Activated CD4-positive, alpha-beta T cell treated with anti-CD3 and anti-CD28 coated beads, Interleukin-2, amount 10 ng/mL, durations not matched to agents 7 days and 5 days (primary cell): ENCODE data around the gene CALD1. TPM values are rescaled to one million over a fixed set of nuclear protein-coding genes. Genes with fewer than 3 reads are reported as not detected.

Experiments used
- CTCF ChIA-PET: fragments of 350-600 bp; sonication (Branson Sonifier 250); formaldehyde crosslinking; loops from one replicate; lab custom pipeline; 2021; ENCODE audit warnings: antibody characterized with exemption; lab: Charles Lee
- POLR2A ChIA-PET: fragments of 350-600 bp; sonication (Branson Sonifier 250); formaldehyde crosslinking; loops from one replicate; lab custom pipeline; 2021; ENCODE audit warnings: antibody characterized with exemption; lab: Charles Lee
- DNase-seq: peaks from one replicate; pipeline ENCODE4 v3.0.0-alpha.2; 2020
- H3K27ac Mint-ChIP-seq: one replicate; pipeline ENCODE4 v1.8.0; 2021; ENCODE audit warnings: mild to moderate bottlenecking, moderate library complexity, mixed read lengths
- H3K27me3 Mint-ChIP-seq: one replicate; pipeline ENCODE4 v1.8.0; 2021; ENCODE audit warnings: mixed read lengths
- H3K36me3 Mint-ChIP-seq: one replicate; pipeline ENCODE4 v1.8.0; 2021; ENCODE audit warnings: low read depth, mixed read lengths
- H3K4me1 Mint-ChIP-seq: one replicate; pipeline ENCODE4 v1.8.0; 2021; ENCODE audit warnings: mixed read lengths
- H3K4me3 Mint-ChIP-seq: one replicate; pipeline ENCODE4 v1.8.0; 2021; ENCODE audit warnings: mild to moderate bottlenecking, moderate library complexity, mixed read lengths
- H3K9me3 Mint-ChIP-seq: one replicate; pipeline ENCODE4 v1.8.0; 2021; ENCODE audit warnings: mixed read lengths
- total RNA-seq, 2 experiments: library from RNA; stranded (reverse); gene quantifications; one replicate each; pipeline ENCODE4 v1.2.3, GENCODE V29; 2021

CALD1 gene
- total RNA-seq, 2 experiments from 2014 or later: 0.10 to 0.17 TPM

DNA sequence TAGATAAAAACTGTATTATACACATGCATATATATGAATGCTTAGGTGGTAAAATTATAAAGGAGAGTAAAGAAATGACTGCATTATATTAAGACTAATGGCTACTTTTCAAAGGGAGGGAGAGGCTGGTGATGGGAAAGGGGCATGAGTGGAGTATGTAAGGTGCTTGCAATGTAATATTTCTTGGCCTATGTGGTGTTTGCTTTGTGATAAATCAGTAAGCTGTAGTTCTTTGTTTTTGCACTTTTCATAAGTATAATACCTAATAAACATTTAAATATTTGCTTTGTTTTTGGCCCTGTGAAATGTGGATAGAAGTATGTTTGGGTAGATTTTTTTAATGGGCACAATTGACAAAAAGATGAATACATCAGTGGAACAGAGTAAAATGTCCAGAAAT lies 232.8 kb downstream of the CALD1 start:
- Mint-ChIP-seq H3K27me3 (peaks cover 2% of the 10 kb centered on the region), H3K9me3 (peaks cover 6% of the 10 kb centered on the region), H3K4me3 (no peak overlapping the region), H3K27ac (no peak overlapping the region), H3K36me3 (no peaks in the 10 kb centered on the region), H3K4me1 (no peaks in the 10 kb centered on the region)
- no peak for DNase-seq
- CTCF ChIA-PET: no interaction called here
- POLR2A ChIA-PET: no interaction called here

Other genes with a start within 250 kb of the CALD1 start
- not detected for gene AKR1B15, start 230.5 kb upstream of the CALD1 start, total RNA-seq
- gene BPGM, start 132.8 kb upstream of the CALD1 start, total RNA-seq: 10 to 100 TPM; 14.6 to 15.5 TPM
- 1 to 10 TPM; 1.9 TPM for gene AGBL3, start 206.9 kb downstream of the CALD1 start, total RNA-seq